HepG2 (cell line): ENCODE measurements around the gene ADGRL2. TPM values are rescaled to one million over a fixed set of nuclear protein-coding genes. Genes with fewer than 3 reads are reported as not detected.

Experiments used
- ATAC-seq: fragments of 200-7000 bp; cut with Tn5 transposase; 3 replicates; pipeline ENCODE4 v1.9.1; 2020; ENCODE audit warnings: mild to moderate bottlenecking, moderate library complexity
- BruUV-seq: library from RNA; stranded (reverse); fragments of 400-500 nt; replicated peaks from 2 replicates; lab custom pipeline; 2021; lab: Mats Ljungman, UMichigan
- CTCF ChIA-PET: fragments of 300-600 bp; formaldehyde crosslinking; extraction: SDS; loops from one replicate; lab custom pipeline; 2021; ENCODE audit warnings: low total read pairs, inconsistent platforms, low intra/inter-chr PET ratio; lab: Yijun Ruan, JAX
- POLR2A ChIA-PET: fragments of 350-600 bp; sonication (Branson Sonifier 250); formaldehyde crosslinking; loops from one replicate; lab custom pipeline; 2020; ENCODE audit warnings: antibody characterized with exemption, inconsistent platforms; lab: Yijun Ruan, JAX
- DNase-seq: peaks from one replicate; pipeline ENCODE4 v3.0.0-alpha.2; 2015; ENCODE audit warnings: low spot score
- FAIRE-seq: peaks from 3 replicates; lab custom pipeline; 2011; peaks lifted over from hg19 to GRCh38; lab: Jason Lieb, UNC
- H2AFZ ChIP-seq: one replicate; pipeline ENCODE4 v1.6.1; 2011; ENCODE audit warnings: low read length, inconsistent platforms
- H3K27ac ChIP-seq: fragments of 300-600 bp; 3 replicates; pipeline ENCODE4 v1.8.0; 2011; ENCODE audit warnings: mixed run types, mild to moderate bottlenecking, mixed read lengths, low read length, inconsistent platforms; ENCODE audit not compliant: insufficient read depth; ENCODE audit errors: extremely low read length
- H3K27me3 ChIP-seq, 2 experiments: fragments of 200-600 bp in 1 of 2; 2 replicates in 1 of 2; 3 replicates in 1 of 2; pipeline versions ENCODE4 v1.6.0 to v1.8.0; 2011; ENCODE audit warnings: low read length in 2 of 2, mild to moderate bottlenecking in 2 of 2, moderate library complexity in 2 of 2, inconsistent platforms in 1 of 2; ENCODE audit not compliant: insufficient read depth in 2 of 2, control insufficient read depth in 1 of 2
- H3K36me3 ChIP-seq, 2 experiments: fragments of 200-600 bp in 1 of 2; replicated peaks in 1 of 2; 2 replicates in 1 of 2; 3 replicates in 1 of 2; pipeline versions ENCODE4 v1.5.1 to v1.8.0; 2011; ENCODE audit warnings: low read length in 2 of 2, inconsistent platforms in 1 of 2; ENCODE audit not compliant: insufficient read depth in 2 of 2, control insufficient read depth in 1 of 2
- H3K4me1 ChIP-seq: 2 replicates; pipeline ENCODE4 v1.5.1; 2012; ENCODE audit warnings: low read length, inconsistent platforms; ENCODE audit not compliant: insufficient read depth
- H3K4me2 ChIP-seq: 2 replicates; pipeline ENCODE4 v1.6.0; 2011; ENCODE audit warnings: low read depth, low read length, inconsistent platforms
- H3K4me3 ChIP-seq, 3 experiments: fragments of 200-600 bp in 1 of 3; sonication (generic), shearing (Covaris generic) in 1 of 3; replicated peaks in 1 of 3; 2 replicates each; pipeline ENCODE4 v1.5.1; 2011 to 2016; ENCODE audit warnings: low read length in 3 of 3, inconsistent platforms in 2 of 3, low read depth in 2 of 3, mild to moderate bottlenecking in 2 of 3, control low read depth in 1 of 3, mixed read lengths in 1 of 3; ENCODE audit not compliant: insufficient read depth in 1 of 3
- H3K79me2 ChIP-seq: one replicate; pipeline ENCODE4 v1.6.1; 2011; ENCODE audit warnings: low read length, inconsistent platforms; ENCODE audit not compliant: insufficient read depth
- H3K9ac ChIP-seq: 2 replicates; pipeline ENCODE4 v1.6.0; 2011; ENCODE audit warnings: mild to moderate bottlenecking, low read depth, low read length, inconsistent platforms; ENCODE audit not compliant: insufficient read depth
- H3K9me3 ChIP-seq: 2 replicates; pipeline ENCODE4 v1.5.1; 2012; ENCODE audit warnings: mild to moderate bottlenecking, low read length
- H4K20me1 ChIP-seq: 2 replicates; pipeline ENCODE4 v1.6.0; 2011; ENCODE audit warnings: inconsistent platforms, mild to moderate bottlenecking, low read length, moderate library complexity; ENCODE audit not compliant: insufficient read depth
- DPF2 ChIP-seq: sonication (generic); formaldehyde crosslinking; IDR thresholded peaks from 2 replicates; pipeline ENCODE4 v1.4.0; 2020; ENCODE audit warnings: mild to moderate bottlenecking, low read depth, missing genetic modification reagents, borderline replicate concordance
- FOXC1 ChIP-seq: sonication (generic); formaldehyde crosslinking; IDR thresholded peaks from 2 replicates; pipeline ENCODE4 v1.8.0; 2022; ENCODE audit warnings: mild to moderate bottlenecking, missing genetic modification reagents, borderline replicate concordance
- MAF1 ChIP-seq: sonication (generic); formaldehyde crosslinking; IDR thresholded peaks from 2 replicates; pipeline ENCODE4 v1.5.0; 2020; ENCODE audit warnings: missing genetic modification reagents, borderline replicate concordance
- MAFG ChIP-seq: sonication (generic); formaldehyde crosslinking; IDR thresholded peaks from 2 replicates; pipeline ENCODE4 v1.5.1; 2020; ENCODE audit warnings: mild to moderate bottlenecking, missing genetic modification reagents
- PRDM10 ChIP-seq: sonication (generic); formaldehyde crosslinking; IDR thresholded peaks from 2 replicates; pipeline ENCODE4 v1.4.0; 2020; ENCODE audit warnings: low read depth, missing genetic modification reagents
- WGBS: methylation state at CpG from one replicate; pipeline ENCODE4 v1.1.6; 2017; ENCODE audit warnings: low lambda C conversion rate; 5-methylcytosine and 5-hydroxymethylcytosine counted together
- in situ Hi-C: cut with HindIII; loops from 2 replicates; pipeline ENCODE4 v1.10.0; 2017; ENCODE audit warnings: low pct_unique_long_range_greater_than_20kb; ENCODE audit not compliant: extremely low pct_ligation_motif_present
- intact Hi-C: fragments of 100-400 bp; cut with micrococcal nuclease; formaldehyde crosslinking; loops from one replicate; pipeline ENCODE4 v1.10.0; 2022; ENCODE audit not compliant: unreplicated experiment
- polyA plus RNA-seq, 8 experiments: library from polyadenylated mRNA; depleted of rRNA in 3 of 8; stranded (reverse) in 7 of 8; unstranded in 1 of 8; fragments of >200 nt; fragmentation: Illumina TruSeq in 4 of 8; extraction: Trizol in 4 of 8; gene quantifications; 2 replicates each; pipeline versions ENCODE4 v1.2.1 to v1.2.3, GENCODE V29; 2011 to 2016; ENCODE audit warnings: low read depth in 4 of 8, missing spikeins in 1 of 8, mixed read lengths in 1 of 8; ENCODE audit not compliant: insufficient read depth in 1 of 8
- total RNA-seq, 5 experiments: library from RNA; depleted of rRNA; stranded (reverse); fragments of >200 nt; fragmentation: Illumina TruSeq; extraction: Trizol; gene quantifications; 2 replicates each; pipeline ENCODE4 v1.2.3, GENCODE V29; 2016; ENCODE audit warnings: low read depth in 1 of 5

ADGRL2 gene
- total and polyA plus RNA-seq, 2 of the 13 experiments (the other 11 are each of a cell fraction or from before 2014, with no cell fraction given) = 15.3 to 31.6 TPM

GRCh38 chr1:81967951-81968350, 167.2 kb downstream of the ADGRL2 start:
- no peaks in the 10 kb centered on the region for H3K4me1 ChIP-seq
- CTCF ChIA-PET = no interaction called here
- H3K36me3 ChIP-seq = peaks cover 0 to 3% of the 10 kb centered on the region in 2 experiments; a peak in 1 of 5 replicates
- no peak overlapping the region for H2AFZ ChIP-seq
- H3K9me3 ChIP-seq = no peaks in the 10 kb centered on the region; the same call in none of the 2 replicates
- no peak overlapping the region for H3K4me3 ChIP-seq
- H3K79me2 ChIP-seq = no peaks in the 10 kb centered on the region
- H3K9ac ChIP-seq = no peak overlapping the region
- intact Hi-C loops (no loop called here), in situ Hi-C loops (no loop called here)
- no peak for ATAC-seq
- no peaks in the 10 kb centered on the region for H3K27me3 ChIP-seq
- no peak for TF ChIP-seq MAF1 (CRISPR knock-in tag)
- no peak for TF ChIP-seq MAFG
- TF ChIP-seq FOXC1 (CRISPR knock-in tag) = no peak
- TF ChIP-seq PRDM10 (CRISPR knock-in tag) = no peak
- no peak for TF ChIP-seq DPF2 (CRISPR knock-in tag)
- TF ChIP-seq, all 625 proteins: peak for 0
- BruUV-seq = no TSS peak
- FAIRE-seq (no peak), DNase-seq (peak; percentile 4)
- Histone ChIP-seq H3K27ac (no peak overlapping the region), H4K20me1 (no peaks in the 10 kb centered on the region), H3K4me2 (no peak overlapping the region)
- WGBS = 26% methylated on average over 3 of the region's 3 CpGs
- POLR2A ChIA-PET = no interaction called here
